ENCODE data around the gene ASB15.

GRCh38 chr7:123579416-123579815 lies 22.2 kb upstream of the ASB15 start:
- TF ChIP-seq CTCF (IDR thresholded peaks at IDR 0.05) (no peak), POLR2A (IDR thresholded peaks at IDR 0.05) (no peak), POLR2AphosphoS5 (IDR thresholded peaks at IDR 0.05) (no peak), EP300 (IDR thresholded peaks at IDR 0.05) (no peak)

All from stomach (tissue), 4 donors.